GM23338 (cell line): ENCODE results near the gene C10orf71. TPM values are rescaled to one million over a fixed set of nuclear protein-coding genes. Genes with fewer than 3 reads are reported as not detected.

ENCODE experiments used
- ATAC-seq: fragments of 200-7000 bp; cut with Tn5 transposase; 3 replicates; pipeline ENCODE4 v1.9.1; 2020
- DNase-seq: peaks from one replicate; pipeline ENCODE4 v3.0.0-alpha.2; 2015; ENCODE audit warnings: low spot score
- H2AFZ ChIP-seq: fragments of 200-600 bp; sonication (generic); 2 replicates; pipeline ENCODE4 v1.8.0; 2016; ENCODE audit warnings: antibody characterized with exemption, mild to moderate bottlenecking, moderate library complexity
- H3F3A ChIP-seq: fragments of 200-600 bp; sonication (generic); replicated peaks from 2 replicates; pipeline ENCODE4 v1.8.0; 2017; ENCODE audit warnings: antibody characterized with exemption, mixed run types, low read depth
- H3K27ac ChIP-seq: fragments of 200-600 bp; sonication (generic); 2 replicates; pipeline ENCODE4 v1.6.1; 2016; ENCODE audit warnings: low read depth
- H3K27me3 ChIP-seq: fragments of 200-600 bp; sonication (generic); 2 replicates; pipeline ENCODE4 v1.8.0; 2016; ENCODE audit warnings: mild to moderate bottlenecking, mixed run types, moderate library complexity; ENCODE audit not compliant: insufficient read depth
- H3K36me3 ChIP-seq: fragments of 200-600 bp; sonication (generic); 2 replicates; pipeline ENCODE4 v1.8.0; 2016; ENCODE audit warnings: mild to moderate bottlenecking; ENCODE audit not compliant: insufficient read depth
- H3K4me1 ChIP-seq: fragments of 200-600 bp; sonication (generic); 2 replicates; pipeline ENCODE4 v1.8.0; 2016; ENCODE audit warnings: mild to moderate bottlenecking, moderate library complexity; ENCODE audit not compliant: insufficient read depth
- H3K4me2 ChIP-seq: fragments of 200-600 bp; sonication (generic); 2 replicates; pipeline ENCODE4 v1.7.1; 2017; ENCODE audit warnings: mixed run types
- H3K4me3 ChIP-seq: fragments of 200-600 bp; sonication (generic); 2 replicates; pipeline ENCODE4 v1.6.1; 2016; ENCODE audit warnings: mixed run types
- H3K79me2 ChIP-seq: fragments of 200-600 bp; sonication (generic); replicated peaks from 2 replicates; pipeline ENCODE4 v1.8.0; 2017; ENCODE audit warnings: mild to moderate bottlenecking; ENCODE audit not compliant: insufficient read depth
- H3K9me2 ChIP-seq: fragments of 200-600 bp; sonication (generic); 2 replicates; pipeline ENCODE4 v1.8.0; 2017; ENCODE audit not compliant: insufficient read depth
- H4K20me1 ChIP-seq: fragments of 200-600 bp; sonication (generic); replicated peaks from 2 replicates; pipeline ENCODE4 v1.8.0; 2017; ENCODE audit warnings: mild to moderate bottlenecking; ENCODE audit not compliant: insufficient read depth
- H3K27ac Mint-ChIP-seq: 2 replicates; pipeline ENCODE4 v1.8.0; 2020; ENCODE audit warnings: inconsistent platforms, mild to moderate bottlenecking, moderate library complexity, mixed read lengths
- H3K27me3 Mint-ChIP-seq: 3 replicates; pipeline ENCODE4 v1.8.0; 2022; ENCODE audit warnings: low read depth, mild to moderate bottlenecking, moderate library complexity, mixed read lengths, inconsistent platforms; ENCODE audit not compliant: insufficient read depth, poor library complexity
- H3K36me3 Mint-ChIP-seq: 3 replicates; pipeline ENCODE4 v1.8.0; 2021; ENCODE audit warnings: low read depth, mild to moderate bottlenecking, inconsistent platforms, moderate library complexity, mixed read lengths
- H3K4me1 Mint-ChIP-seq: 3 replicates; pipeline ENCODE4 v1.8.0; 2020; ENCODE audit warnings: mild to moderate bottlenecking, inconsistent platforms, mixed read lengths
- H3K4me3 Mint-ChIP-seq: 3 replicates; pipeline ENCODE4 v1.8.0; 2021; ENCODE audit warnings: moderate library complexity, mild to moderate bottlenecking, inconsistent platforms, mixed read lengths
- H3K9me3 Mint-ChIP-seq: 3 replicates; pipeline ENCODE4 v1.8.0; 2020; ENCODE audit warnings: moderate library complexity, mild to moderate bottlenecking, inconsistent platforms, mixed read lengths
- CREB1 ChIP-seq: fragments of 250-450 bp; sonication (Bioruptor Pico); IDR thresholded peaks from 2 replicates; pipeline ENCODE4 v1.5.0; 2020; ENCODE audit warnings: low read depth, mild to moderate bottlenecking, moderate library complexity
- EZH2 ChIP-seq: fragments of 200-600 bp; sonication (generic); IDR thresholded peaks from one replicate; pipeline ENCODE4 v1.8.0; 2017; ENCODE audit warnings: antibody characterized with exemption, mild to moderate bottlenecking, low read depth; ENCODE audit not compliant: unreplicated experiment
- EZH2phosphoT487 ChIP-seq: fragments of 200-600 bp; sonication (generic); IDR thresholded peaks from one replicate; pipeline ENCODE4 v1.8.1; 2018; ENCODE audit warnings: antibody characterized with exemption; ENCODE audit not compliant: unreplicated experiment
- JUNB ChIP-seq: IDR thresholded peaks from one replicate; pipeline ENCODE4 v1.6.1; 2016; ENCODE audit warnings: antibody characterized with exemption; ENCODE audit not compliant: unreplicated experiment
- NANOG ChIP-seq: IDR thresholded peaks from 2 replicates; pipeline ENCODE4 v1.6.1; 2016; ENCODE audit warnings: antibody characterized with exemption, borderline replicate concordance
- POLR2AphosphoS5 ChIP-seq: IDR thresholded peaks from 2 replicates; pipeline ENCODE4 v1.6.1; 2016; ENCODE audit warnings: antibody characterized with exemption, low read depth
- STAT1 ChIP-seq: IDR thresholded peaks from one replicate; pipeline ENCODE4 v1.6.1; 2016; ENCODE audit warnings: antibody characterized with exemption; ENCODE audit not compliant: unreplicated experiment
- ZNF114 ChIP-seq: fragments of 250-450 bp; sonication (Bioruptor Pico); IDR thresholded peaks from 2 replicates; pipeline ENCODE4 v1.5.0; 2020; ENCODE audit warnings: mild to moderate bottlenecking, moderate library complexity
- ZNF331 ChIP-seq: fragments of 250-450 bp; sonication (Bioruptor Pico); IDR thresholded peaks from 2 replicates; pipeline ENCODE4 v1.5.0; 2020; ENCODE audit warnings: low read depth, mild to moderate bottlenecking, moderate library complexity
- polyA plus RNA-seq: library from polyadenylated mRNA; unstranded; fragments of >200 nt; fragmentation: Nextera tagmentation; extraction: Ambion mirVana; gene quantifications from 2 replicates; pipeline ENCODE4 v1.2.1, GENCODE V29; 2016
- total RNA-seq: library from RNA; depleted of rRNA; stranded (reverse); fragments of >200 nt; shearing (Covaris generic); gene quantifications from 2 replicates; pipeline ENCODE4 v1.2.3, GENCODE V29; 2014
- TF ChIP-seq, protein P1 (sequence below): IDR thresholded peaks from one replicate; pipeline ENCODE4 v1.6.1; 2018; ENCODE audit warnings: antibody characterized with exemption; ENCODE audit not compliant: unreplicated experiment
- TF ChIP-seq, protein P2 (sequence below): fragments of 250-450 bp; sonication (Bioruptor Pico); IDR thresholded peaks from 2 replicates; pipeline ENCODE4 v1.5.0; 2020; ENCODE audit warnings: mild to moderate bottlenecking, moderate library complexity
- TF ChIP-seq, protein P3 (sequence below): IDR thresholded peaks from 2 replicates; pipeline ENCODE4 v1.6.1; 2016; ENCODE audit warnings: antibody characterized with exemption
- TF ChIP-seq, protein P4 (sequence below), 2 experiments: fragments of 200-600 bp in 1 of 2; sonication (generic) in 1 of 2; conservative IDR thresholded peaks; 2 replicates each; pipeline versions ENCODE4 v1.5.1 to v1.6.1; 2016 to 2017; ENCODE audit warnings: antibody characterized with exemption in 2 of 2, low read depth in 2 of 2, mild to moderate bottlenecking in 2 of 2, moderate library complexity in 1 of 2

The C10orf71 gene
- total and polyA plus RNA-seq, 2 experiments from 2014 or later = not detected

DNA sequence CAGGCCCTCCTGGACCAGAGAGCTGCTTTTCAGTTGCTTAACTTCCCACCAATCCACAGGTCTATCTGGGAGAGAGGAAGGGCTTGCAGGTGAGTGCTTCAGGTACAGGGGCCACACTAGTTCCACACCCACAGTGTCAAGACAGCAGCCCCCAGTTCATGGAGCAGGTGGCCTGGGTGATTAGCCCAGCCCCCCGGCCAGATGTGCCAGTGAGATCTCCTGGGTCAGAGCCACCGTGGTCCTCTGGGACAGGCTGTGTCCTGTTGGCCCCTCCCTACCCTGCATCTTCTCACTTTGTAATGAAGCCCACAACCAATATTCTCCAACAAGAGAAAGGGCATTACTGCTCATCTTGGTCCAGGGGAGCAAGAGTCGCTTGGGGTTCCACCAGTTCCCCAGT is 66.3 kb downstream of the C10orf71 start:
- no peak for ATAC-seq
- no peak for TF ChIP-seq NANOG
- no peak for TF ChIP-seq EZH2
- TF ChIP-seq, protein P1, sequence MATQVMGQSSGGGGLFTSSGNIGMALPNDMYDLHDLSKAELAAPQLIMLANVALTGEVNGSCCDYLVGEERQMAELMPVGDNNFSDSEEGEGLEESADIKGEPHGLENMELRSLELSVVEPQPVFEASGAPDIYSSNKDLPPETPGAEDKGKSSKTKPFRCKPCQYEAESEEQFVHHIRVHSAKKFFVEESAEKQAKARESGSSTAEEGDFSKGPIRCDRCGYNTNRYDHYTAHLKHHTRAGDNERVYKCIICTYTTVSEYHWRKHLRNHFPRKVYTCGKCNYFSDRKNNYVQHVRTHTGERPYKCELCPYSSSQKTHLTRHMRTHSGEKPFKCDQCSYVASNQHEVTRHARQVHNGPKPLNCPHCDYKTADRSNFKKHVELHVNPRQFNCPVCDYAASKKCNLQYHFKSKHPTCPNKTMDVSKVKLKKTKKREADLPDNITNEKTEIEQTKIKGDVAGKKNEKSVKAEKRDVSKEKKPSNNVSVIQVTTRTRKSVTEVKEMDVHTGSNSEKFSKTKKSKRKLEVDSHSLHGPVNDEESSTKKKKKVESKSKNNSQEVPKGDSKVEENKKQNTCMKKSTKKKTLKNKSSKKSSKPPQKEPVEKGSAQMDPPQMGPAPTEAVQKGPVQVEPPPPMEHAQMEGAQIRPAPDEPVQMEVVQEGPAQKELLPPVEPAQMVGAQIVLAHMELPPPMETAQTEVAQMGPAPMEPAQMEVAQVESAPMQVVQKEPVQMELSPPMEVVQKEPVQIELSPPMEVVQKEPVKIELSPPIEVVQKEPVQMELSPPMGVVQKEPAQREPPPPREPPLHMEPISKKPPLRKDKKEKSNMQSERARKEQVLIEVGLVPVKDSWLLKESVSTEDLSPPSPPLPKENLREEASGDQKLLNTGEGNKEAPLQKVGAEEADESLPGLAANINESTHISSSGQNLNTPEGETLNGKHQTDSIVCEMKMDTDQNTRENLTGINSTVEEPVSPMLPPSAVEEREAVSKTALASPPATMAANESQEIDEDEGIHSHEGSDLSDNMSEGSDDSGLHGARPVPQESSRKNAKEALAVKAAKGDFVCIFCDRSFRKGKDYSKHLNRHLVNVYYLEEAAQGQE = no peak
- no peak for TF ChIP-seq CREB1 (CRISPR knock-in tag)
- no peak for TF ChIP-seq ZNF114 (CRISPR knock-in tag)
- TF ChIP-seq, protein P2, sequence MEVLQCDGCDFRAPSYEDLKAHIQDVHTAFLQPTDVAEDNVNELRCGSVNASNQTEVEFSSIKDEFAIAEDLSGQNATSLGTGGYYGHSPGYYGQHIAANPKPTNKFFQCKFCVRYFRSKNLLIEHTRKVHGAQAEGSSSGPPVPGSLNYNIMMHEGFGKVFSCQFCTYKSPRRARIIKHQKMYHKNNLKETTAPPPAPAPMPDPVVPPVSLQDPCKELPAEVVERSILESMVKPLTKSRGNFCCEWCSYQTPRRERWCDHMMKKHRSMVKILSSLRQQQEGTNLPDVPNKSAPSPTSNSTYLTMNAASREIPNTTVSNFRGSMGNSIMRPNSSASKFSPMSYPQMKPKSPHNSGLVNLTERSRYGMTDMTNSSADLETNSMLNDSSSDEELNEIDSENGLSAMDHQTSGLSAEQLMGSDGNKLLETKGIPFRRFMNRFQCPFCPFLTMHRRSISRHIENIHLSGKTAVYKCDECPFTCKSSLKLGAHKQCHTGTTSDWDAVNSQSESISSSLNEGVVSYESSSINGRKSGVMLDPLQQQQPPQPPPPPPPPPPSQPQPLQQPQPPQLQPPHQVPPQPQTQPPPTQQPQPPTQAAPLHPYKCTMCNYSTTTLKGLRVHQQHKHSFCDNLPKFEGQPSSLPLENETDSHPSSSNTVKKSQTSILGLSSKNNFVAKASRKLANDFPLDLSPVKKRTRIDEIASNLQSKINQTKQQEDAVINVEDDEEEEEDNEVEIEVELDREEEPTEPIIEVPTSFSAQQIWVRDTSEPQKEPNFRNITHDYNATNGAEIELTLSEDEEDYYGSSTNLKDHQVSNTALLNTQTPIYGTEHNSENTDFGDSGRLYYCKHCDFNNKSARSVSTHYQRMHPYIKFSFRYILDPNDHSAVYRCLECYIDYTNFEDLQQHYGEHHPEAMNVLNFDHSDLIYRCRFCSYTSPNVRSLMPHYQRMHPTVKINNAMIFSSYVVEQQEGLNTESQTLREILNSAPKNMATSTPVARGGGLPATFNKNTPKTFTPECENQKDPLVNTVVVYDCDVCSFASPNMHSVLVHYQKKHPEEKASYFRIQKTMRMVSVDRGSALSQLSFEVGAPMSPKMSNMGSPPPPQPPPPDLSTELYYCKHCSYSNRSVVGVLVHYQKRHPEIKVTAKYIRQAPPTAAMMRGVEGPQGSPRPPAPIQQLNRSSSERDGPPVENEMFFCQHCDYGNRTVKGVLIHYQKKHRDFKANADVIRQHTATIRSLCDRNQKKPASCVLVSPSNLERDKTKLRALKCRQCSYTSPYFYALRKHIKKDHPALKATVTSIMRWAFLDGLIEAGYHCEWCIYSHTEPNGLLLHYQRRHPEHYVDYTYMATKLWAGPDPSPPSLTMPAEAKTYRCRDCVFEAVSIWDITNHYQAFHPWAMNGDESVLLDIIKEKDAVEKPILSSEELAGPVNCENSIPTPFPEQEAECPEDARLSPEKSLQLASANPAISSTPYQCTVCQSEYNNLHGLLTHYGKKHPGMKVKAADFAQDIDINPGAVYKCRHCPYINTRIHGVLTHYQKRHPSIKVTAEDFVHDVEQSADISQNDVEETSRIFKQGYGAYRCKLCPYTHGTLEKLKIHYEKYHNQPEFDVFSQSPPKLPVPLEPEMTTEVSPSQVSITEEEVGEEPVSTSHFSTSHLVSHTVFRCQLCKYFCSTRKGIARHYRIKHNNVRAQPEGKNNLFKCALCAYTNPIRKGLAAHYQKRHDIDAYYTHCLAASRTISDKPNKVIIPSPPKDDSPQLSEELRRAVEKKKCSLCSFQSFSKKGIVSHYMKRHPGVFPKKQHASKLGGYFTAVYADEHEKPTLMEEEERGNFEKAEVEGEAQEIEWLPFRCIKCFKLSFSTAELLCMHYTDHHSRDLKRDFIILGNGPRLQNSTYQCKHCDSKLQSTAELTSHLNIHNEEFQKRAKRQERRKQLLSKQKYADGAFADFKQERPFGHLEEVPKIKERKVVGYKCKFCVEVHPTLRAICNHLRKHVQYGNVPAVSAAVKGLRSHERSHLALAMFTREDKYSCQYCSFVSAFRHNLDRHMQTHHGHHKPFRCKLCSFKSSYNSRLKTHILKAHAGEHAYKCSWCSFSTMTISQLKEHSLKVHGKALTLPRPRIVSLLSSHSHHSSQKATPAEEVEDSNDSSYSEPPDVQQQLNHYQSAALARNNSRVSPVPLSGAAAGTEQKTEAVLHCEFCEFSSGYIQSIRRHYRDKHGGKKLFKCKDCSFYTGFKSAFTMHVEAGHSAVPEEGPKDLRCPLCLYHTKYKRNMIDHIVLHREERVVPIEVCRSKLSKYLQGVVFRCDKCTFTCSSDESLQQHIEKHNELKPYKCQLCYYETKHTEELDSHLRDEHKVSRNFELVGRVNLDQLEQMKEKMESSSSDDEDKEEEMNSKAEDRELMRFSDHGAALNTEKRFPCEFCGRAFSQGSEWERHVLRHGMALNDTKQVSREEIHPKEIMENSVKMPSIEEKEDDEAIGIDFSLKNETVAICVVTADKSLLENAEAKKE = no peak
- TF ChIP-seq ZNF331 (CRISPR knock-in tag) = no peak
- no peak for TF ChIP-seq POLR2AphosphoS5
- TF ChIP-seq EZH2phosphoT487 = no peak
- TF ChIP-seq, protein P3, sequence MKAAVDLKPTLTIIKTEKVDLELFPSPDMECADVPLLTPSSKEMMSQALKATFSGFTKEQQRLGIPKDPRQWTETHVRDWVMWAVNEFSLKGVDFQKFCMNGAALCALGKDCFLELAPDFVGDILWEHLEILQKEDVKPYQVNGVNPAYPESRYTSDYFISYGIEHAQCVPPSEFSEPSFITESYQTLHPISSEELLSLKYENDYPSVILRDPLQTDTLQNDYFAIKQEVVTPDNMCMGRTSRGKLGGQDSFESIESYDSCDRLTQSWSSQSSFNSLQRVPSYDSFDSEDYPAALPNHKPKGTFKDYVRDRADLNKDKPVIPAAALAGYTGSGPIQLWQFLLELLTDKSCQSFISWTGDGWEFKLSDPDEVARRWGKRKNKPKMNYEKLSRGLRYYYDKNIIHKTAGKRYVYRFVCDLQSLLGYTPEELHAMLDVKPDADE = no peak
- no peak for TF ChIP-seq STAT1
- TF ChIP-seq, protein P4, sequence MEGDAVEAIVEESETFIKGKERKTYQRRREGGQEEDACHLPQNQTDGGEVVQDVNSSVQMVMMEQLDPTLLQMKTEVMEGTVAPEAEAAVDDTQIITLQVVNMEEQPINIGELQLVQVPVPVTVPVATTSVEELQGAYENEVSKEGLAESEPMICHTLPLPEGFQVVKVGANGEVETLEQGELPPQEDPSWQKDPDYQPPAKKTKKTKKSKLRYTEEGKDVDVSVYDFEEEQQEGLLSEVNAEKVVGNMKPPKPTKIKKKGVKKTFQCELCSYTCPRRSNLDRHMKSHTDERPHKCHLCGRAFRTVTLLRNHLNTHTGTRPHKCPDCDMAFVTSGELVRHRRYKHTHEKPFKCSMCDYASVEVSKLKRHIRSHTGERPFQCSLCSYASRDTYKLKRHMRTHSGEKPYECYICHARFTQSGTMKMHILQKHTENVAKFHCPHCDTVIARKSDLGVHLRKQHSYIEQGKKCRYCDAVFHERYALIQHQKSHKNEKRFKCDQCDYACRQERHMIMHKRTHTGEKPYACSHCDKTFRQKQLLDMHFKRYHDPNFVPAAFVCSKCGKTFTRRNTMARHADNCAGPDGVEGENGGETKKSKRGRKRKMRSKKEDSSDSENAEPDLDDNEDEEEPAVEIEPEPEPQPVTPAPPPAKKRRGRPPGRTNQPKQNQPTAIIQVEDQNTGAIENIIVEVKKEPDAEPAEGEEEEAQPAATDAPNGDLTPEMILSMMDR (conservative IDR thresholded peaks at IDR 0.05; ENCODE audit: low read depth in 2 of 2) = no peak
- no peak for TF ChIP-seq JUNB
- no peaks in the 10 kb centered on the region for H3K79me2 ChIP-seq
- no peaks in the 10 kb centered on the region for H3K27me3 ChIP-seq
- no peak overlapping the region for H3K4me3 Mint-ChIP-seq
- no peak overlapping the region for H3K4me2 ChIP-seq
- H3K36me3 ChIP-seq = no peaks in the 10 kb centered on the region
- H3K27ac Mint-ChIP-seq = no peak overlapping the region
- H3K4me1 Mint-ChIP-seq = peaks cover 7% of the 10 kb centered on the region; the same call in 2 of the 3 replicates
- H3F3A ChIP-seq = no peaks in the 10 kb centered on the region
- H4K20me1 ChIP-seq = no peaks in the 10 kb centered on the region
- peaks cover 6% of the 10 kb centered on the region for H3K27me3 Mint-ChIP-seq
- H3K9me2 ChIP-seq = no peaks in the 10 kb centered on the region
- no peak for DNase-seq
- no peaks in the 10 kb centered on the region for H3K36me3 Mint-ChIP-seq
- 0 out of 2 replicates have a peak, but pooled peaks cover 3% of the 10 kb centered on the region for H3K4me1 ChIP-seq
- no peak overlapping the region for H2AFZ ChIP-seq
- no peaks in the 10 kb centered on the region for H3K9me3 Mint-ChIP-seq
- no peak overlapping the region for H3K4me3 ChIP-seq
- H3K27ac ChIP-seq = no peak overlapping the region
